H1 (cell line): ENCODE measurements around the gene DCN. TPM values are rescaled to one million over a fixed set of nuclear protein-coding genes. Genes with fewer than 3 reads are reported as not detected.
"Not testable (repeated sequence)": the region's sequence is repeated elsewhere in the genome, so short reads cannot be mapped to it uniquely, and the experiment has no call there.

Source experiments
- CTCF ChIA-PET: fragments of 300-600 bp; sonication (Branson Sonifier 250); formaldehyde crosslinking; loops from one replicate; lab custom pipeline; 2021; ENCODE audit not compliant: partially characterized antibody; lab: Charles Lee
- POLR2A ChIA-PET: fragments of 300-600 bp; sonication (Branson Sonifier 250); formaldehyde crosslinking; loops from one replicate; lab custom pipeline; 2021; ENCODE audit warnings: inconsistent platforms; ENCODE audit not compliant: partially characterized antibody; lab: Charles Lee
- DNase-seq, 2 experiments: peaks; one replicate each; pipeline versions ENCODE4 v3.0.0 to v3.0.0-alpha.2; 2010 to 2022; ENCODE audit warnings: low spot score in 2 of 2, low read depth in 1 of 2, mixed read lengths in 1 of 2
- FAIRE-seq: peaks from 2 replicates; lab custom pipeline; 2011; peaks lifted over from hg19 to GRCh38; lab: Jason Lieb, UNC
- H2AFZ ChIP-seq: 2 replicates; pipeline ENCODE4 v1.8.1; 2012; ENCODE audit warnings: low read length, inconsistent platforms
- H2AK5ac ChIP-seq: 2 replicates; pipeline ENCODE4 v1.6.1; 2013; ENCODE audit warnings: low read depth, low read length
- H2BK120ac ChIP-seq: replicated peaks from 2 replicates; pipeline ENCODE3; 2013; ENCODE audit warnings: low read depth, low read length, inconsistent platforms
- H2BK12ac ChIP-seq: 2 replicates; pipeline ENCODE4 v1.6.1; 2013; ENCODE audit warnings: low read depth, low read length
- H2BK15ac ChIP-seq: 2 replicates; pipeline ENCODE4 v1.6.1; 2013; ENCODE audit warnings: low read length
- H2BK20ac ChIP-seq: 2 replicates; pipeline ENCODE4 v1.6.1; 2013; ENCODE audit warnings: low read length
- H2BK5ac ChIP-seq: 2 replicates; pipeline ENCODE4 v1.6.1; 2013; ENCODE audit warnings: low read depth, low read length
- H3K14ac ChIP-seq: 2 replicates; pipeline ENCODE4 v1.6.1; 2013; ENCODE audit warnings: inconsistent platforms; ENCODE audit not compliant: insufficient read length
- H3K18ac ChIP-seq: 2 replicates; pipeline ENCODE4 v1.6.1; 2013; ENCODE audit warnings: low read length; ENCODE audit errors: extremely low read depth
- H3K23ac ChIP-seq: 2 replicates; pipeline ENCODE4 v1.6.1; 2013; ENCODE audit warnings: inconsistent platforms; ENCODE audit not compliant: insufficient read length
- H3K23me2 ChIP-seq: 2 replicates; pipeline ENCODE4 v1.6.1; 2013; ENCODE audit warnings: low read depth, low read length
- H3K27ac ChIP-seq: 2 replicates; pipeline ENCODE4 v1.6.1; 2011; ENCODE audit warnings: low read depth, low read length, inconsistent platforms
- H3K27me3 ChIP-seq, 4 experiments: replicated peaks in 1 of 4; 1 replicate in 1 of 4; 2 replicates in 3 of 4; pipeline versions ENCODE4 v1.6.1 to v1.8.1; 2011 to 2013; ENCODE audit warnings: low read length in 3 of 4, mild to moderate bottlenecking in 3 of 4, inconsistent platforms in 2 of 4, mixed read lengths in 2 of 4, moderate library complexity in 1 of 4; ENCODE audit not compliant: control insufficient read depth in 3 of 4, insufficient read depth in 3 of 4; ENCODE audit errors: extremely low read depth in 1 of 4
- H3K36me3 ChIP-seq, 4 experiments: 2 replicates each; pipeline versions ENCODE4 v1.6.1 to v1.8.1; 2011 to 2013; ENCODE audit warnings: mild to moderate bottlenecking in 4 of 4, low read length in 3 of 4, moderate library complexity in 2 of 4, control low read depth in 1 of 4, inconsistent platforms in 1 of 4; ENCODE audit not compliant: insufficient read depth in 4 of 4, control insufficient read depth in 2 of 4
- H3K4ac ChIP-seq: replicated peaks from 2 replicates; pipeline ENCODE3; 2013; ENCODE audit warnings: low read length, low read depth, mixed read lengths, inconsistent platforms; ENCODE audit not compliant: insufficient read length
- H3K4me1 ChIP-seq, 4 experiments: replicated peaks in 1 of 4; 1 replicate in 1 of 4; 2 replicates in 3 of 4; pipeline versions ENCODE4 v1.6.1 to v1.8.1; 2011 to 2013; ENCODE audit warnings: low read length in 3 of 4, inconsistent platforms in 2 of 4, mixed read lengths in 1 of 4; ENCODE audit not compliant: insufficient read depth in 4 of 4, control insufficient read depth in 3 of 4
- H3K4me2 ChIP-seq, 2 experiments: 2 replicates each; pipeline versions ENCODE4 v1.6.1 to v1.8.1; 2011 to 2013; ENCODE audit warnings: low read depth in 2 of 2, low read length in 2 of 2, control low read depth in 1 of 2, inconsistent platforms in 1 of 2, mild to moderate bottlenecking in 1 of 2; ENCODE audit not compliant: insufficient read depth in 1 of 2
- H3K4me3 ChIP-seq, 4 experiments: fragments of 200-600, 300-600 bp in 1 of 4; sonication (generic), shearing (Covaris generic), sonication (Bioruptor Twin) in 1 of 4; 2 replicates each; pipeline versions ENCODE4 v1.5.1 to v1.8.1; 2011 to 2016; ENCODE audit warnings: low read length in 4 of 4, low read depth in 3 of 4, control low read depth in 2 of 4, inconsistent platforms in 2 of 4, mild to moderate bottlenecking in 2 of 4, mixed read lengths in 1 of 4, moderate library complexity in 1 of 4; ENCODE audit not compliant: insufficient read depth in 2 of 4; ENCODE audit errors: extremely low read depth in 1 of 4
- H3K56ac ChIP-seq: replicated peaks from 2 replicates; pipeline ENCODE3; 2013; ENCODE audit warnings: low read depth, mild to moderate bottlenecking, mixed read lengths, low read length, inconsistent platforms; ENCODE audit not compliant: insufficient read length
- H3K79me1 ChIP-seq: 2 replicates; pipeline ENCODE4 v1.6.1; 2013; ENCODE audit warnings: low read depth, low read length, control low read depth
- H3K79me2 ChIP-seq, 2 experiments: 2 replicates each; pipeline versions ENCODE4 v1.6.1 to v1.8.1; 2012 to 2013; ENCODE audit warnings: low read length in 2 of 2, mild to moderate bottlenecking in 2 of 2, inconsistent platforms in 1 of 2; ENCODE audit not compliant: insufficient read depth in 2 of 2, control insufficient read depth in 1 of 2
- H3K9ac ChIP-seq, 4 experiments: replicated peaks in 1 of 4; 1 replicate in 1 of 4; 2 replicates in 3 of 4; pipeline versions ENCODE4 v1.6.1 to v1.8.1; 2011 to 2013; ENCODE audit warnings: low read depth in 3 of 4, low read length in 3 of 4, control low read depth in 2 of 4, mild to moderate bottlenecking in 2 of 4, moderate library complexity in 2 of 4, inconsistent platforms in 1 of 4; ENCODE audit errors: extremely low read depth in 1 of 4
- H3K9me3 ChIP-seq, 2 experiments: 2 replicates each; pipeline versions ENCODE4 v1.6.1 to v1.8.1; 2012 to 2013; ENCODE audit warnings: mild to moderate bottlenecking in 2 of 2, moderate library complexity in 2 of 2, control low read depth in 1 of 2, inconsistent platforms in 1 of 2, low read depth in 1 of 2, low read length in 1 of 2, mixed read lengths in 1 of 2; ENCODE audit not compliant: insufficient read depth in 2 of 2
- H4K20me1 ChIP-seq, 2 experiments: replicated peaks in 1 of 2; 2 replicates each; pipeline versions ENCODE3 to v1.8.1; 2011 to 2013; ENCODE audit warnings: inconsistent platforms in 2 of 2, low read length in 2 of 2, mild to moderate bottlenecking in 1 of 2; ENCODE audit not compliant: insufficient read depth in 2 of 2, control insufficient read depth in 1 of 2
- H4K5ac ChIP-seq: 2 replicates; pipeline ENCODE4 v1.6.1; 2013; ENCODE audit warnings: low read length, low read depth, mixed read lengths, inconsistent platforms; ENCODE audit not compliant: insufficient read length
- H4K8ac ChIP-seq: 2 replicates; pipeline ENCODE4 v1.8.0; 2013; ENCODE audit warnings: mild to moderate bottlenecking, moderate library complexity, low read length, inconsistent platforms; ENCODE audit not compliant: insufficient read depth; ENCODE audit errors: extremely low read depth
- H4K91ac ChIP-seq: replicated peaks from 2 replicates; pipeline ENCODE3; 2013; ENCODE audit warnings: low read length, mixed read lengths, inconsistent platforms; ENCODE audit not compliant: insufficient read length
- CTBP2 ChIP-seq: IDR thresholded peaks from 2 replicates; pipeline ENCODE4 v1.7.0; 2011; ENCODE audit warnings: borderline replicate concordance, mild to moderate bottlenecking, moderate library complexity, mixed read lengths, low read length; ENCODE audit not compliant: insufficient read depth, insufficient read length
- JUN ChIP-seq: IDR thresholded peaks from 2 replicates; pipeline ENCODE4 v1.6.1; 2011; ENCODE audit warnings: low read depth, mild to moderate bottlenecking, improper control_type of control experiment, low read length
- POLR2AphosphoS5 ChIP-seq: IDR thresholded peaks from 2 replicates; pipeline ENCODE4 v1.6.1; 2011; ENCODE audit warnings: low read depth, low read length
- SRF ChIP-seq: IDR thresholded peaks from 2 replicates; pipeline ENCODE4 v1.6.1; 2011; ENCODE audit warnings: mild to moderate bottlenecking, low read depth, low read length, moderate library complexity
- polyA plus RNA-seq, 7 experiments: library from polyadenylated mRNA; depleted of rRNA in 3 of 7; stranded (reverse) in 5 of 7; unstranded in 2 of 7; fragments of >200 nt in 5 of 7; fragments of 200-250 nt in 2 of 7; gene quantifications; 1 replicate in 5 of 7; 2 replicates in 1 of 7; 4 replicates in 1 of 7; pipeline versions ENCODE4 v1.2.1 to v1.2.3, GENCODE V29; 2011 to 2013; ENCODE audit warnings: missing spikeins in 2 of 7, mixed read lengths in 2 of 7
- total RNA-seq: library from RNA; stranded (reverse); fragmentation: NEBNext Ultra II Directional; extraction: Animal tissue kit (Norgen Biotek cat#: 25700); gene quantifications from 2 replicates; pipeline ENCODE4 v1.2.1, GENCODE V29; 2021
- TF ChIP-seq, protein P1 (sequence below): IDR thresholded peaks from 2 replicates; pipeline ENCODE4 v1.6.1; 2012; ENCODE audit warnings: low read length, inconsistent platforms

The DCN gene
- total and polyA plus RNA-seq, 2 of the 8 experiments (the other 6 are each of a cell fraction or from before 2014, with no cell fraction given), result not detected

DNA sequence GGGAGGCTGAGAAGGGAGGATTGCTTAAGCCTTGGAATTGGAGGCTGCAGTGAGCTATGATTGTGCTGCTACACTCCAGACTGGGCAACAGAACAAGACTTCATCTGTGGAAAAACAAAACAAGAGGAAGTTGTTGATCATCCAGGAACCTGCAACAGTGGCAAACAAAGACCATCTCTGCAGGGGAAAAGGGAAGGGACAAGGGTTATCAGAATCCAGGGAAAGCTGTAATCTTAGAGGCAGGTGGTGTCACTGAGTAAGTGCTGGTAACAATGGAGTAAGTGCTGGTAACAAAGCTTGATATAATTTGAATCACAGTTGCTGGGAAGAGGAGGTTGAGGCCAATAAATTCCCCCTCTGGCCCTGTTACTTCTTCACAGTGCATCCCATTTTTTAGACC, 27.5 kb upstream of the DCN start (continued):
- no peak for TF ChIP-seq SRF
- TF ChIP-seq, protein P1, sequence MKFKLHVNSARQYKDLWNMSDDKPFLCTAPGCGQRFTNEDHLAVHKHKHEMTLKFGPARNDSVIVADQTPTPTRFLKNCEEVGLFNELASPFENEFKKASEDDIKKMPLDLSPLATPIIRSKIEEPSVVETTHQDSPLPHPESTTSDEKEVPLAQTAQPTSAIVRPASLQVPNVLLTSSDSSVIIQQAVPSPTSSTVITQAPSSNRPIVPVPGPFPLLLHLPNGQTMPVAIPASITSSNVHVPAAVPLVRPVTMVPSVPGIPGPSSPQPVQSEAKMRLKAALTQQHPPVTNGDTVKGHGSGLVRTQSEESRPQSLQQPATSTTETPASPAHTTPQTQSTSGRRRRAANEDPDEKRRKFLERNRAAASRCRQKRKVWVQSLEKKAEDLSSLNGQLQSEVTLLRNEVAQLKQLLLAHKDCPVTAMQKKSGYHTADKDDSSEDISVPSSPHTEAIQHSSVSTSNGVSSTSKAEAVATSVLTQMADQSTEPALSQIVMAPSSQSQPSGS, result no peak
- TF ChIP-seq POLR2AphosphoS5, result no peak
- no peak for TF ChIP-seq CTBP2
- TF ChIP-seq JUN, result no peak

DNA sequence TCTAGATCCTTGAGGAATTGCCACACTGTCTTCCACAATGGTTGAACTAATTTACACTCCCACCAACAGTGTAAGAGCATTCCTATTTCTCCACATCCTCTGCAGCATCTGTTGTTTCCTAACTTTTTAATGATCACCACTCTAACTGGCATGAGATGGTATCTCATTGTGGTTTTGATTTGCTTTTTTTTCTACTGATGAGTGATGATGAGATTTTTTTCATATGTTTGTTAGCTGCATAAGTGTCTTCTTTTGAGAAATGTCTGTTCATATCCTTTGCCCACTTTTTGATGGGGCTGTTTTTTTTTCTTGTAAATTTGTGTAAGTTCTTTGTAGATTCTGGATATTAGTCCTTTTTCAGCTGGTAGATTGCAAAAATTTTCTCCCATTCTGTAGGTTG, 24.7 kb upstream of the DCN start:
- H3K79me2 ChIP-seq, H3K14ac ChIP-seq, H2AK5ac ChIP-seq, H2BK12ac ChIP-seq, H4K8ac ChIP-seq, H3K23ac ChIP-seq, H3K9ac ChIP-seq, CTCF ChIA-PET, H3K27ac ChIP-seq, H4K91ac ChIP-seq, H3K9me3 ChIP-seq, H2BK15ac ChIP-seq, H2BK20ac ChIP-seq, DNase-seq, H4K20me1 ChIP-seq, H3K4me1 ChIP-seq, H4K5ac ChIP-seq, H3K4me3 ChIP-seq, H3K23me2 ChIP-seq, H3K79me1 ChIP-seq, H2BK5ac ChIP-seq, H3K56ac ChIP-seq, H3K27me3 ChIP-seq, H2AFZ ChIP-seq, H3K4ac ChIP-seq, H3K36me3 ChIP-seq, H2BK120ac ChIP-seq, H3K4me2 ChIP-seq, POLR2A ChIA-PET, FAIRE-seq, H3K18ac ChIP-seq: not testable (repeated sequence)
